Activated CD4-positive, alpha-beta T cell treated with anti-CD3 and anti-CD28 coated beads for 36 hours (primary cell): ENCODE measurements around the gene GRAP. TPM values are rescaled to one million over a fixed set of nuclear protein-coding genes. Genes with fewer than 3 reads are reported as not detected.
A peak's percentile ranks its signal among the peaks of the same experiment; 100 is the strongest.
"Not testable (repeated sequence)": the region's sequence is repeated elsewhere in the genome, so short reads cannot be mapped to it uniquely, and the experiment has no call there.

Experiments
- ATAC-seq: fragments of 200-7000 bp; cut with Tn5 transposase; one replicate; pipeline ENCODE4 v1.10.0; 2021; ENCODE audit warnings: mild to moderate bottlenecking, moderate library complexity
- CTCF ChIA-PET: fragments of 350-600 bp; sonication (Branson Sonifier 250); formaldehyde crosslinking; loops from one replicate; lab custom pipeline; 2021; ENCODE audit warnings: antibody characterized with exemption; lab: Charles Lee
- POLR2A ChIA-PET: fragments of 350-600 bp; sonication (Branson Sonifier 250); formaldehyde crosslinking; loops from one replicate; lab custom pipeline; 2021; ENCODE audit warnings: antibody characterized with exemption, inconsistent platforms; lab: Charles Lee
- DNase-seq: peaks from one replicate; pipeline ENCODE4 v3.0.0-alpha.2; 2020
- H3K27ac Mint-ChIP-seq: one replicate; pipeline ENCODE4 v1.8.0; 2021; ENCODE audit warnings: mixed read lengths
- H3K27me3 Mint-ChIP-seq: one replicate; pipeline ENCODE4 v1.8.0; 2021; ENCODE audit warnings: mixed read lengths
- H3K36me3 Mint-ChIP-seq: one replicate; pipeline ENCODE4 v1.8.0; 2021; ENCODE audit warnings: low read depth, mixed read lengths
- H3K4me1 Mint-ChIP-seq: one replicate; pipeline ENCODE4 v1.8.0; 2021; ENCODE audit warnings: mixed read lengths
- H3K4me3 Mint-ChIP-seq: one replicate; pipeline ENCODE4 v1.8.0; 2021; ENCODE audit warnings: mild to moderate bottlenecking, moderate library complexity, mixed read lengths
- H3K9me3 Mint-ChIP-seq: one replicate; pipeline ENCODE4 v1.8.0; 2021; ENCODE audit warnings: low read depth, mixed read lengths
- intact Hi-C, 2 experiments: fragments of 100-400 bp; cut with DNase I in 1 of 2; cut with micrococcal nuclease in 1 of 2; formaldehyde crosslinking; loops; one replicate each; pipeline versions ENCODE4 v1.14.2 to v1.15.1; 2022 to 2024; cut with DNase I, micrococcal nuclease
- total RNA-seq, 2 experiments: library from RNA; stranded (reverse); gene quantifications; one replicate each; pipeline ENCODE4 v1.2.3, GENCODE V29; 2021

GRAP gene
- total RNA-seq, 2 experiments from 2014 or later, result 10.7 to 11.2 TPM

DNA sequence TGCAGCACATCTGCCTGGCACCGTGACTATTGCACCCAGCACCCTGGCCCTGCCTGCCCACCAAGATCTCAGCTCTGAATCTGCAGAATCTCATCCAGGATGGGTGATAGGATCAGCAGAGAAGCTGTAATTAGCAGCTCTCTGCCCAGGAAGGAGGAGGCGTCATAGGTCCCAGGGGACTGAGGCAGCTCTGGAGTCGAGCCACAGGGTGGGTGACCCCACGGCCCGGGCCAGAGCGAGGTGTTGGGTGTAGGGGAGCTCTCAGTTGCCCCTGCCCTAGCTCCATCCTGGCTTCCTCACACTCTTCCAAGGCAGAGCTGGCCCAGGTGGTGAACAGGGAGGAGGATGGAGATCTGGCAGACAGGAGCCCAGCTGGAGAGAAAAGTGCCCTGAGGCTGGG, 24.0 kb downstream of the GRAP start:
- Mint-ChIP-seq H3K27ac (no peak overlapping the region), H3K4me1 (peaks cover 14% of the 10 kb centered on the region), H3K27me3 (no peaks in the 10 kb centered on the region), H3K4me3 (no peak overlapping the region), H3K9me3 (no peaks in the 10 kb centered on the region), H3K36me3 (peaks cover 10% of the 10 kb centered on the region)
- ATAC-seq, result no peak
- ChIA-PET CTCF (interaction anchor here (1.6 kb wide), 1 partner anchor 62 kb away, joined by 6 read pairs; no protein-coding TSS in a partner anchor), POLR2A (no interaction called here)
- intact Hi-C loops, result loop anchor here (2.0 to 10.0 kb wide), 2 partner anchors 18 to 108 kb away; partner anchors contain the start of gene FAM83G (in 1 of the 2)
- DNase-seq, result no peak

DNA sequence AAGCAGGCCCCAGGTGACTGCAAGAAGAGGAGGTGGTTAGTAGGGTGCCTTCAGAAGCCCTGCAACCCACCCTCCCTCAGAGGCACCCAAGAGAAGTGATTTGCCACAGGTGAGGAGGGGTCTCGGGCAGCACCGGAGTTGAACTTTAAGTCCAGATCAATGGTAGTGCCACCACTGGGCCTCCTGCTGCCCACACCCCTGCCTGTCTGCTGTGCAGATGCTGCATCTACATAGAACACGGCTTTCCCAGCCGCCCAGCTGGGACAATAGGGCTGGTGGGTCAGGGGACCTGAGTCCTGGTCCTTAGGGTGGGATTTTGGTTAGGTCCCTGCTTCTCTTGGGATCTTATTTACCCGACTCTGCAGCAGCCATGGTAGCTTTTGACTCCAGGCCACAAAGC, 24.6 kb downstream of the GRAP start:
- POLR2A ChIA-PET, result no interaction called here
- H3K27me3 Mint-ChIP-seq, result no peaks in the 10 kb centered on the region
- intact Hi-C loops, result loop anchor here (2.0 to 10.0 kb wide), 2 partner anchors 17 to 107 kb away; partner anchors contain the start of gene FAM83G (in 1 of the 2)

DNA sequence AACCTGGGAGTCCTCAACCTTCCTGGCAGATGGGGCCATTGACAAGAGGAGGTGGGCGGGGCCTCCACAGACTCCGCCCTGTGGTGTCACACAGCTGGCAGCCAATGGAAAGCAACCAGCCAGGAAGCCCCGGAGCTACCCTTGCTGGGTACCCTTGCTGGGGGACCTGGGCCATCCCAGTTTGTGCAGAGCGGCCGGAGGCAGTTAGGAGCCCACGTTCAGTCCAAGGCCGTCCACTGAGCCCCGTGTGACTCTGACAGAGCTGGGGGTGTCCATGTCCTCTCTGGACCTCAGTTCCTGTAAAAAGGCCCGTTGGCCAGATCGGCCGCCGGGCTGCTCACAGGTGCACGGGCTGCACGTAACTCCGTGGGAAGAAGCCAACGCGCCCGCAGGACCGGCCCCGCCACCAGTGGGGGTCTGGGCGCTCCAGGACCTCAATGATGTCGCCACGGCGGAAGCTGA, 25.1 kb downstream of the GRAP start:
- ChIA-PET CTCF (no interaction called here), POLR2A (no interaction called here)
- Mint-ChIP-seq H3K36me3 (peaks cover 10% of the 10 kb centered on the region), H3K4me1 (peaks cover 14% of the 10 kb centered on the region), H3K27me3 (no peaks in the 10 kb centered on the region), H3K4me3 (no peak overlapping the region), H3K27ac (no peak overlapping the region), H3K9me3 (no peaks in the 10 kb centered on the region)
- DNase-seq (peak; percentile 73), ATAC-seq (peak; percentile 25)
- intact Hi-C loops, result loop anchor here (2.0 to 10.0 kb wide), 2 partner anchors 17 to 107 kb away; partner anchors contain the start of gene FAM83G (in 1 of the 2)

More for the DNA sequence above, 24.6 kb downstream of the GRAP start:
- Mint-ChIP-seq H3K36me3 (peaks cover 10% of the 10 kb centered on the region), H3K9me3 (no peaks in the 10 kb centered on the region), H3K4me1 (peaks cover 14% of the 10 kb centered on the region), H3K27ac (no peak overlapping the region), H3K4me3 (no peak overlapping the region)
- DNase-seq (no peak), ATAC-seq (no peak)
- CTCF ChIA-PET, result interaction anchor here (1.6 kb wide), 1 partner anchor 61 kb away, joined by 6 read pairs; no protein-coding TSS in a partner anchor

DNA sequence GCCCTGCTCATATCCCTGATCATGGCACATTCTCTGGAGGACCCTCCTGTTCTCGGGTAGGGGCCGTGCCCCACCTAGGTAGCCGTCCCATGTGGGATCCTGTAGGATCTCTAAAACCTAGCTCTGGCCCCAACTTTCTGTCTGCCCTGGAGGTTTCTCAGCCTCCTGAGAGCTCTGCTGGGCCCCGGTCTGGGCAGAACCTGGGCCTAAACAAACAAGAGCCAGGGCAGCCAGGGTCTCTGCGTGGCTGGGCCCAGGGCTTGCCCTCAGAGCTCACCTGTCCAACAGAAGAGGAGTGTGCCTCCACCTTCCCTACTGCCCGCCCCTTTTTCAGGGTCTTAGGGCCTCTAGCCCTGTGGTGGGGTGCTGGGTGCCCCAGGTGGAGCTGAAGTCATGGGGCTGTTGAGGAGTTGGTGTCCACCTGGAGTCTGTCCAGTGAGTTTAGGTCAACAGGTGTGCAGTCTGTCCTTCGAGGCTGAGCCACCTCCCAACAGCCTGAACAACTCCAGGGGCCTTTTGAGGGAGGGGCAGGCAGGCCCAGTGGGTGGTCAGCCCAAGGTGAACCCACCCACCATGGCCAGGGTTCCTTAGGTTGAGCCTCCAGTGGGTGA, 25.6 kb downstream of the GRAP start:
- H3K9me3 Mint-ChIP-seq, H3K4me3 Mint-ChIP-seq, CTCF ChIA-PET, DNase-seq, H3K27ac Mint-ChIP-seq, H3K27me3 Mint-ChIP-seq, POLR2A ChIA-PET, H3K36me3 Mint-ChIP-seq, ATAC-seq: not testable (repeated sequence)
- peaks cover 14% of the 10 kb centered on the region for H3K4me1 Mint-ChIP-seq
- intact Hi-C loops, result loop anchor here in 1 of 2 experiments (10.0 kb wide), 1 partner anchor 106 kb away; no protein-coding TSS in a partner anchor

DNA sequence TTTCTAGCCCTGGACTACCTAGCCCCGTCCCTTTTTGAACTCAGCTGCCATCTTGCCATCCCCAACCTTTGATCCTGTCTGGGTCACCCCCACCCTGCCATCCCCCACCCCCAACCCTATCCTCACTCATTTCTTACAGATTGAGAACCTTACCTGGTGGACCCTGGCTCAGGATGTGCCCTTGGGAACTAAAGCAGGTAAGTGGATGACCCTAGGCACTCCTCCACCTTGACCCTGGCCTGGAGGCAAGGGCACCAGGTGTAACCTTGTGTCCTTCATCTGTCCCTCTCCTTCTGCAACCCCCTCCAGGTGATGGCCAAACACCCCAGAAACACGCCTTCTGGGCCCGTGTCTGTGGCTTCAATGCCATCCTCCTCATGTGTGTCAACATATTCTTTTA, 26.7 kb downstream of the GRAP start:
- peaks cover 13% of the 10 kb centered on the region for H3K4me1 Mint-ChIP-seq
- no peaks in the 10 kb centered on the region for H3K27me3 Mint-ChIP-seq
- POLR2A ChIA-PET, result interaction anchor here (0.6 kb wide), 1 partner anchor 286 kb away, joined by 3 read pairs; no protein-coding TSS in a partner anchor
- CTCF ChIA-PET, result no interaction called here
- H3K4me3 Mint-ChIP-seq, result no peak overlapping the region
- peak overlapping the region; percentile 27 for H3K27ac Mint-ChIP-seq
- H3K36me3 Mint-ChIP-seq, result peaks cover 10% of the 10 kb centered on the region
- intact Hi-C loops, result loop anchor here in 1 of 2 experiments (10.0 kb wide), 1 partner anchor 105 kb away; no protein-coding TSS in a partner anchor
- ATAC-seq (no peak), DNase-seq (no peak)
- no peaks in the 10 kb centered on the region for H3K9me3 Mint-ChIP-seq

DNA sequence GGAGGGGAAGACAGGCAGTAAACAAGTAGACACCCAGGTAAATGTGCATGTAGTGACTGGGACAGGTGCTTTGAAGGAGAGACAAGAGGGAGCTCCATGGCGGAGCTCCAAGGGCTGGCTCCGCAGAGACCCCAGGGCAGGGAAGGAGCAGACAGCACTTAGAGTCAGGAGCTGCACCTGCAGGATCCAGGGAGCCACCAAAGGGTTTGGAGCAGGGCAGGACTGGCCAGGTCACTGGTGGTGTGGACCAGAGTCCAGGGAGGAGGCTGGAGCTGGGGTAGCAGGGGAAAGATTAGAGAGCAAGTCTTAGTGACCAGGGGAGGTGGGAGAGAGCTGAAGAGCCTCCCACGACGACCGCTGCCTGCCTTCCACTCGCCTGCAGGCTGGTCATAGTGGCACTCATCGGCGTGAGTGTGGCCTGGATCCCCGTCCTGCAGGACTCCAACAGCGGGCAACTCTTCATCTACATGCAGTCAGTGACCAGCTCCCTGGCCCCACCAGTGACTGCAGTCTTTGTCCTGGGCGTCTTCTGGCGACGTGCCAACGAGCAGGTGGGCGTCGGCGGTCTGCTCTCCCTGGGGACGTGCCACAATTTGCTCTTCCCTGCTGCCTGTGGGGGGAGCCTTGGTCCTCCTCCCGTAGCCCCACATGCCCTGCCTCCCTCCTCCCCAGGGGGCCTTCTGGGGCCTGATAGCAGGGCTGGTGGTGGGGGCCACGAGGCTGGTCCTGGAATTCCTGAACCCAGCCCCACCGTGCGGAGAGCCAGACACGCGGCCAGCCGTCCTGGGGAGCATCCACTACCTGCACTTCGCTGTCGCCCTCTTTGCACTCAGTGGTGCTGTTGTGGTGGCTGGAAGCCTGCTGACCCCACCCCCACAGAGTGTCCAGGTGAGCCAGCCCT, 27.5 kb downstream of the GRAP start:
- Mint-ChIP-seq H3K4me3 (no peak overlapping the region), H3K36me3 (peaks cover 6% of the 10 kb centered on the region), H3K27ac (no peak overlapping the region), H3K27me3 (no peaks in the 10 kb centered on the region), H3K4me1 (peaks cover 6% of the 10 kb centered on the region), H3K9me3 (no peaks in the 10 kb centered on the region)
- no peak for ATAC-seq
- no peak for DNase-seq
- CTCF ChIA-PET, result interaction anchor here (1.1 kb wide), 1 partner anchor 393 kb away, joined by 3 read pairs; no protein-coding TSS in a partner anchor
- intact Hi-C loops, result no loop called here
- POLR2A ChIA-PET, result no interaction called here

DNA sequence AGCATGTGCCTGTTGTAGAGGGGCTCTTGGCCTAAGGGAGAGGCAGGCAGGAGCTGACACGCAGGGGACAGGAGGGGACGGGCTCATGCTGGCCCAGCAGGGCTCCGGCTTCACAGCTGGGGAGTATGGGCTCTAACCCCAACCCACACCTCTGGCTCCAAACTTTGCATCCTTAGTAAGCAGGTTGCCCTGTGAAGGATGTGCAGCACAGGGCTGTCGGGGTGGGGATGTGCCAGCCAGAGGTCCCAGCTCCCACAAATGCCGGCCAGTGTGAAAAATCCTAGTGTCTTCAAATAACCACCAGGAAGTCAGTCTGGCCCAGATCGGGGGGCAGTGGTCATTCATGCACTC, 28.2 kb downstream of the GRAP start:
- Mint-ChIP-seq H3K9me3 (no peaks in the 10 kb centered on the region), H3K4me1 (no peaks in the 10 kb centered on the region), H3K36me3 (peaks cover 6% of the 10 kb centered on the region), H3K4me3 (no peak overlapping the region), H3K27ac (no peak overlapping the region), H3K27me3 (no peaks in the 10 kb centered on the region)
- ATAC-seq (no peak), DNase-seq (no peak)
- ChIA-PET POLR2A (no interaction called here), CTCF (interaction anchor here (1.1 kb wide), 1 partner anchor 393 kb away, joined by 3 read pairs; no protein-coding TSS in a partner anchor)
- intact Hi-C loops, result no loop called here

DNA sequence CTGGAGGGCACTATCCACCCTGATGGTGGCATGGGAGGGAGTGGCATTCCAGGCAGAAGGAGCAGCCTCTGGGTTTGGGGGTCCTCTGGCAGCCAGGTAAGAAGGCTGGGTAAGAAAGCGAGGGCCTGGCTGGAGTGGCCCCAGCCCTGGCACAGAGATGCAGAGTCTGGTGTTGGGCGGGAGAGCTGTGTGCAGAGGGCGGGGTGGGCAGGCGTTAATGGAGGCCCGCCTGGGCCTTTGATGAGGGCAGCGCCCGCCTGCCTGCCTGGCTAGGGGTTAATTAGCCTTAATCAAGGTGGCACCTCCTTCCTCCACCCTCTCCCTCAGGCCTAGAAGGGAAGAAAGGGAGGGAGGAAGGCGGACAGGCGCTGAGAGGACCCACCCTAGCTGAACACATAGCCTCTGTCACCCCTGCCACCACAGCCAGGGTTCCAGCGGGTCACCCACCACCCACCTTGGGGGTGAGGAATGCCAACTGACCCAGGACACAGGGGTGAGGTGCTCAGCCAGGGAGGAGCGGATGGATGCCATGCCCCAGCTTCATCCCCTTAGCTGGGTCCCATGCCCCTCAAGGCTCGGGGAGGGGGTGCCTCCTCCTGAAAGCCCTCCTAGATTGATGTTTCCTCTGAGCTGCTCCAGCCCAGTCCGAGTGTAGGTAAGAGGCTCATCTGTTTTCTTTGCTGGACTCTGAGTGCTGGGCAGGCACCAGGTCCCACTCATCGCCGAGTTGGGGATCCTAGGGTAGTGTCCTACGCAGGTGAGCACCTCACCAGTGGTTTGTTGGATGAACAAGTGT, 28.8 kb downstream of the GRAP start:
- Mint-ChIP-seq H3K27me3 (no peaks in the 10 kb centered on the region), H3K36me3 (peaks cover 6% of the 10 kb centered on the region), H3K4me3 (no peak overlapping the region), H3K4me1 (no peaks in the 10 kb centered on the region), H3K27ac (no peak overlapping the region), H3K9me3 (no peaks in the 10 kb centered on the region)
- POLR2A ChIA-PET, result no interaction called here
- intact Hi-C loops, result no loop called here
- no peak for ATAC-seq
- CTCF ChIA-PET, result interaction anchor here (1.1 to 1.4 kb wide), 2 partner anchors 15 to 392 kb away, joined by 3 read pairs; no protein-coding TSS in a partner anchor
- DNase-seq, result no peak

DNA sequence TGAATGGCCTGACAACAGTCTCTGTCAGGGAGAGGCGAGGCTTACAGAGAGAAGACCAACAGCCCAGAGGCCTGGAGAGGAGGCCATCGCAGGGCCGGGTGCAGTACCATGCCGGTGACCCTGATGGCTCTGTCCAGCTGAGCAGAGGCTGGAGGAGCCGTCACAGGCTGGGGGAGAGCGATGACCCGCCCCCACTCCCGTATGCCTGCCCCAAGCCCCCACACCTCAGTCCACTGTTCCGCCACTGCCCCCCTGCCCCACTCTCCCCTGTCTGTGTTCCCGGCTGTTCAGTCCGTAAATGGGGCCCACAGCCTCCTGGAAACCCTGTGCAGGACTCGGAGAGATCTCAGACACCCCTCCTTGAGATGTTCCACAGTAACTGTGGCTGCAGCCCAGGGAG, 29.4 kb downstream of the GRAP start:
- no peaks in the 10 kb centered on the region for H3K4me1 Mint-ChIP-seq
- no peak for ATAC-seq
- intact Hi-C loops, result no loop called here
- no peaks in the 10 kb centered on the region for H3K9me3 Mint-ChIP-seq
- H3K4me3 Mint-ChIP-seq, result no peak overlapping the region
- peaks cover 6% of the 10 kb centered on the region for H3K36me3 Mint-ChIP-seq
- DNase-seq, result no peak
- no peak overlapping the region for H3K27ac Mint-ChIP-seq
- H3K27me3 Mint-ChIP-seq, result no peaks in the 10 kb centered on the region
- POLR2A ChIA-PET, result no interaction called here
- CTCF ChIA-PET, result interaction anchor here (1.4 kb wide), 1 partner anchor 15 kb away, joined by 3 read pairs; no protein-coding TSS in a partner anchor

DNA sequence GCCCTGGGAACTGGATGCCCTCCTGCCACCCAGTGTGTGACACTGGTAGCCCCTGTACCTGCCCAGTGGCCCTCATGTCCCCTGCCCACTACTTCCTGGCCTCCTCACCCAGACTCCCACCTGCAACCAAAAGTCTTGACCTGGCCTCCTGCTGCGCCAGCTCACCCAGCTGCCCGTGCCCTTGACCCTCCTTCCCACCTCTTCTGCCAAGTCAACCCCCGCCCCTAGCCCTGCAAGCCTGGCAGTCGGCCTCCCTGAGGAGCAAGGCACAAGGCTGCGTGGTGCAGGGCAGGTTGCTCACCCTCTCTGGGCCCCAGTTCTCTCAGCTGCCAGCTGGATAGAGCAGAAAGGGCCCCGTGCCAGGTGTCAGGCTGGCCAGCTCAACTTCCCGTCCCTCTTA, 29.9 kb downstream of the GRAP start:
- no peak for ATAC-seq
- H3K27ac Mint-ChIP-seq, result peak overlapping the region; percentile 34
- intact Hi-C loops, result no loop called here
- H3K36me3 Mint-ChIP-seq, result peaks cover 6% of the 10 kb centered on the region
- ChIA-PET CTCF (interaction anchor here (1.4 kb wide), 1 partner anchor 14 kb away, joined by 3 read pairs; no protein-coding TSS in a partner anchor), POLR2A (no interaction called here)
- no peaks in the 10 kb centered on the region for H3K4me1 Mint-ChIP-seq
- no peak for DNase-seq
- no peaks in the 10 kb centered on the region for H3K27me3 Mint-ChIP-seq
- H3K4me3 Mint-ChIP-seq, result no peak overlapping the region
- H3K9me3 Mint-ChIP-seq, result no peaks in the 10 kb centered on the region
